Measurements from ENCODE around the gene FAF1. TPM values are rescaled to one million over a fixed set of nuclear protein-coding genes. Genes with fewer than 3 reads are reported as not detected.
"Not testable (repeated sequence)": the region's sequence is repeated elsewhere in the genome, so short reads cannot be mapped to it uniquely, and the experiment has no call there.

FAF1 gene
- total and polyA plus RNA-seq, 2 of the 8 experiments (the other 6 are each of a cell fraction or from before 2014, with no cell fraction given), result 10.8 to 65.9 TPM

DNA sequence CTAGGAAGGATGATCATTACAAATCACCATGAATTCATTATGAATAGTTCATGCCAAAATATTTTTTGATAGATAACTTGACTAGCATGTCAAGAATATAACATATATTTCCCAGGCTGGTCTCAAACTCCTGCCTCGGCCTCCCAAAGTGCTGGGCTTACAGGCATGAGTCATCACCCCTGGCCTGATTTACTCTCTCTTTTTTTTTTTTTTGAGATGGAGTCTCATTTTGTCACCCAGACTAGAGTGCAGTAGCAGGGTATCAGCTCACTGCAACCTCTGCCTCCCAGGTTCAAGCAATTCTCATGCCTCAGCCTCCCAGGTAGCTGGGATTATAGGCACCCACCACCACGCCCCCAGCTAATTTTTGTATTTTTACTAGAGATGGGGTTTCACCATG, 24.8 kb downstream of the FAF1 start:
- H3K23me2 ChIP-seq (ENCODE audit: low read depth, low read length); H2BK20ac ChIP-seq (ENCODE audit: low read length); H3K4me3 ChIP-seq (ENCODE audit: extremely low read depth in 1 of 4, insufficient read depth in 2 of 4, low read depth in 3 of 4, low read length in 4 of 4); POLR2A ChIA-PET (ENCODE audit: partially characterized antibody); H3K27ac ChIP-seq (ENCODE audit: low read depth, low read length); H4K8ac ChIP-seq (ENCODE audit: extremely low read depth, insufficient read depth, low read length); H2BK15ac ChIP-seq (ENCODE audit: low read length); DNase-seq (ENCODE audit: low read depth in 1 of 2, low spot score in 2 of 2); H4K20me1 ChIP-seq (replicated peaks in 1 of 2; ENCODE audit: control insufficient read depth in 1 of 2, insufficient read depth in 2 of 2, low read length in 2 of 2); H2AK5ac ChIP-seq (ENCODE audit: low read depth, low read length); H3K14ac ChIP-seq (ENCODE audit: insufficient read length); H3K18ac ChIP-seq (ENCODE audit: extremely low read depth, low read length); H3K36me3 ChIP-seq (ENCODE audit: control insufficient read depth in 2 of 4, insufficient read depth in 4 of 4, low read length in 3 of 4); FAIRE-seq; H3K4ac ChIP-seq (replicated peaks; ENCODE audit: insufficient read length, low read depth, low read length); H4K91ac ChIP-seq (replicated peaks; ENCODE audit: insufficient read length, low read length); H3K27me3 ChIP-seq (replicated peaks in 1 of 4; ENCODE audit: control insufficient read depth in 3 of 4, extremely low read depth in 1 of 4, insufficient read depth in 3 of 4, low read length in 3 of 4); H4K5ac ChIP-seq (ENCODE audit: insufficient read length, low read depth, low read length); H2BK12ac ChIP-seq (ENCODE audit: low read depth, low read length); H3K79me1 ChIP-seq (ENCODE audit: low read depth, low read length); H2BK120ac ChIP-seq (replicated peaks; ENCODE audit: low read depth, low read length); H3K23ac ChIP-seq (ENCODE audit: insufficient read length); H2BK5ac ChIP-seq (ENCODE audit: low read depth, low read length); H3K4me1 ChIP-seq (replicated peaks in 1 of 4; ENCODE audit: control insufficient read depth in 3 of 4, insufficient read depth in 4 of 4, low read length in 3 of 4); H3K9me3 ChIP-seq (ENCODE audit: insufficient read depth in 2 of 2, low read depth in 1 of 2, low read length in 1 of 2); H3K4me2 ChIP-seq (ENCODE audit: insufficient read depth in 1 of 2, low read depth in 2 of 2, low read length in 2 of 2); H2AFZ ChIP-seq (ENCODE audit: low read length); H3K56ac ChIP-seq (replicated peaks; ENCODE audit: insufficient read length, low read depth, low read length); H3K9ac ChIP-seq (replicated peaks in 1 of 4; ENCODE audit: extremely low read depth in 1 of 4, low read depth in 3 of 4, low read length in 3 of 4): not testable (repeated sequence)
- 88% methylated on average over 2 of the region's 2 CpGs; no CpG with 5 or more reads in 1 of the 2 experiments for WGBS, 2 experiments (ENCODE audit: extremely low coverage in 1 of 2, insufficient coverage in 1 of 2, insufficient read length in 1 of 2, insufficient replicate concordance in 2 of 2, low coverage in 1 of 2, low lambda C conversion rate in 2 of 2, missing lambda C conversion rate in 1 of 2)
- CTCF ChIA-PET (ENCODE audit: partially characterized antibody), result interaction anchor here (0.6 to 1.4 kb wide), 4 partner anchors 10 to 346 kb away, joined by 3 to 6 read pairs (median 4); no protein-coding TSS in a partner anchor
- H3K79me2 ChIP-seq (ENCODE audit: control insufficient read depth in 1 of 2, insufficient read depth in 2 of 2, low read length in 2 of 2), result peaks cover 0 to 35% of the 10 kb centered on the region in 2 experiments; a peak in 2 of 4 replicates

All from H1 (cell line).